Thyroid gland (tissue), 4 donors: ENCODE measurements around the gene C22orf31. TPM values are rescaled to one million over a fixed set of nuclear protein-coding genes. Genes with fewer than 3 reads are reported as not detected.

Experiments used
- DNase-seq, 2 donors: peaks; one replicate each; pipeline ENCODE4 v3.0.0-alpha.2; 2019
- H3K27ac ChIP-seq, 3 donors: fragments of 200-600 bp; sonication (generic); 1 replicate in 2 of 3; 2 replicates in 1 of 3; pipeline ENCODE4 v1.5.1; 2016 to 2019; ENCODE audit warnings: mild to moderate bottlenecking in 1 of 3, moderate library complexity in 1 of 3
- H3K27me3 ChIP-seq: fragments of 200-600 bp; sonication (generic); one replicate; pipeline ENCODE4 v1.5.1; 2019
- H3K36me3 ChIP-seq, 2 donors: fragments of 200-600 bp; sonication (generic); one replicate each; pipeline ENCODE4 v1.5.1; 2016 to 2019
- H3K4me1 ChIP-seq, 2 donors: fragments of 200-600 bp; sonication (generic); one replicate each; pipeline ENCODE4 v1.5.1; 2017 to 2019
- H3K4me3 ChIP-seq, 3 donors: fragments of 200-600 bp; sonication (generic); replicated peaks in 1 of 3; 1 replicate in 2 of 3; 2 replicates in 1 of 3; pipeline ENCODE4 v1.5.1; 2016; ENCODE audit warnings: mild to moderate bottlenecking in 1 of 3
- H3K9me3 ChIP-seq: fragments of 200-600 bp; sonication (generic); one replicate; pipeline ENCODE4 v1.5.1; 2017
- whole genome bisulfite sequencing, 2 donors: methylation state at CpG; one replicate each; pipeline ENCODE4 v1.1.5; 2017; 5-methylcytosine and 5-hydroxymethylcytosine counted together
- intact Hi-C: fragments of 100-400 bp; cut with DNase I; formaldehyde crosslinking; loops from one replicate; pipeline ENCODE4 v1.15.1; 2023
- total RNA-seq, 4 donors: library from RNA; depleted of rRNA; stranded (reverse); fragments of >200 nt; gene quantifications; one replicate each; pipeline ENCODE4 v1.2.3, GENCODE V29; 2016
- TF ChIP-seq, protein P1 (sequence below), 6 experiments: fragments of 200-600 bp in 3 of 6; fragments of 450-650 bp in 3 of 6; sonication (generic) in 3 of 6; IDR thresholded peaks; one replicate each; pipeline ENCODE4 v1.5.1; 2016 to 2019; ENCODE audit warnings: antibody characterized with exemption in 6 of 6, mild to moderate bottlenecking in 2 of 6, inconsistent platforms in 1 of 6, moderate library complexity in 1 of 6

C22orf31 gene
- total RNA-seq, 4 donors from 2014 or later, result not detected

DNA sequence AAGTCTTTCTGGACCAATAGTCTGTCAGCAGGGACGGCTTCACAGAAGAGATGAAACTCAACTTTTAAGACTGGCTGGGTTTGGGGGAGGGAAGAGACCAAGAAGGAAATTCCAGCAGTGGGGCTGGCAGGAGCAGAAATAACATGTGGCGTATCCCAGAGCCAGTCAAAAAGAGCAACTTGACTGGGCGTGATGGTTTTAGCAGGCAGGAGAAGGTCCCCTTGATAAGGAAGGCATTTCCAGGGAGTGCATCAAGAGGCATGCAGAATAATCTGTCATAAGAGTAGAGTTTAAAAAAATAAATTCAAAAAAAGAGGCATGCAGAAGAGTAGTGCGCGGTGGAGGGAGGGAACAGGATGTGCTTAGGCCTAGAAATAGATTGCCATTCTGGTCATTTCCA lies 52.5 kb downstream of the C22orf31 start:
- peak in 1 of 2 donors; percentile 18 for DNase-seq
- WGBS, 2 donors, result 86 to 89% methylated on average over 5 of the region's 5 CpGs
- Histone ChIP-seq H3K36me3 (no peaks in the 10 kb centered on the region), H3K27me3 (no peaks in the 10 kb centered on the region), H3K27ac (peak overlapping the region in 2 of 3 donors; percentile 7 to 19), H3K9me3 (no peaks in the 10 kb centered on the region), H3K4me3 (no peak overlapping the region), H3K4me1 (peaks cover 31 to 44% of the 10 kb centered on the region in 2 donors)
- TF ChIP-seq, protein P1, sequence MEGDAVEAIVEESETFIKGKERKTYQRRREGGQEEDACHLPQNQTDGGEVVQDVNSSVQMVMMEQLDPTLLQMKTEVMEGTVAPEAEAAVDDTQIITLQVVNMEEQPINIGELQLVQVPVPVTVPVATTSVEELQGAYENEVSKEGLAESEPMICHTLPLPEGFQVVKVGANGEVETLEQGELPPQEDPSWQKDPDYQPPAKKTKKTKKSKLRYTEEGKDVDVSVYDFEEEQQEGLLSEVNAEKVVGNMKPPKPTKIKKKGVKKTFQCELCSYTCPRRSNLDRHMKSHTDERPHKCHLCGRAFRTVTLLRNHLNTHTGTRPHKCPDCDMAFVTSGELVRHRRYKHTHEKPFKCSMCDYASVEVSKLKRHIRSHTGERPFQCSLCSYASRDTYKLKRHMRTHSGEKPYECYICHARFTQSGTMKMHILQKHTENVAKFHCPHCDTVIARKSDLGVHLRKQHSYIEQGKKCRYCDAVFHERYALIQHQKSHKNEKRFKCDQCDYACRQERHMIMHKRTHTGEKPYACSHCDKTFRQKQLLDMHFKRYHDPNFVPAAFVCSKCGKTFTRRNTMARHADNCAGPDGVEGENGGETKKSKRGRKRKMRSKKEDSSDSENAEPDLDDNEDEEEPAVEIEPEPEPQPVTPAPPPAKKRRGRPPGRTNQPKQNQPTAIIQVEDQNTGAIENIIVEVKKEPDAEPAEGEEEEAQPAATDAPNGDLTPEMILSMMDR (IDR thresholded peaks at IDR 0.05), result no peak
- intact Hi-C loops, result no loop called here

Other genes starting within 250 kb of the C22orf31 start
- gene ZNRF3, start 178.3 kb downstream of the C22orf31 start, total RNA-seq, result 10 to 100 TPM; 10.4 to 18.0 (median 14.2) TPM
- gene KREMEN1, start 11.2 kb upstream of the C22orf31 start, total RNA-seq, result 10 to 100 TPM; 18.1 to 27.1 (median 25.6) TPM
- gene EMID1, start 144.1 kb upstream of the C22orf31 start, total RNA-seq, result 10 to 100 TPM; 14.0 to 55.9 (median 19.0) TPM
- gene RHBDD3, start 206.2 kb upstream of the C22orf31 start, total RNA-seq, result 10 to 100 TPM; 27.8 to 54.9 (median 48.9) TPM
- gene EWSR1, start 206.4 kb upstream of the C22orf31 start, total RNA-seq, result 100 to 1,000 TPM; 205 to 290 (median 258) TPM
- gene GAS2L1, start 244.8 kb upstream of the C22orf31 start, total RNA-seq, result 10 to 100 TPM in 3 of 4 donors, 1 to 10 TPM in 1; 9.3 to 22.2 (median 15.7) TPM